Measurements from ENCODE around the gene BARHL1.

DNA sequence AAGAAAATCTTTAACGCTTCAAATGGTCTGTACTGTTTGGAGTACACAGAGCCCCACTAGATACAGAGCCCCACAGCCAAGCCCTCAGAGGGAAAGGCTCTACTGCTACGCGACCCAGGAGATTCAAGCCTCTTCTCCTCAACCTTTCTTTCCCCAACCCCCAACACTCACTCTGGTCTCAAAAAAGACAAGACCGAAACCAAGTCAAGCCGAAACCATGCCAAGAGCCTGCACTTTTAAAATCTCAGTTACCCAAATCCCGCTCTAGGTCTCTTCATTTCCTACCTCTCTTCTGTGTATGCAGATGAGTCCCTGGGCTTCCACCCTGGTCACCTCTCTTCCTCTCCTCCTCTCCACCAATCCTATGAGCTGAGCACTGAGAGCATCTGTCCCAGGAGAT lies 31.9 kb downstream of the BARHL1 start:
- TF ChIP-seq, protein P1, sequence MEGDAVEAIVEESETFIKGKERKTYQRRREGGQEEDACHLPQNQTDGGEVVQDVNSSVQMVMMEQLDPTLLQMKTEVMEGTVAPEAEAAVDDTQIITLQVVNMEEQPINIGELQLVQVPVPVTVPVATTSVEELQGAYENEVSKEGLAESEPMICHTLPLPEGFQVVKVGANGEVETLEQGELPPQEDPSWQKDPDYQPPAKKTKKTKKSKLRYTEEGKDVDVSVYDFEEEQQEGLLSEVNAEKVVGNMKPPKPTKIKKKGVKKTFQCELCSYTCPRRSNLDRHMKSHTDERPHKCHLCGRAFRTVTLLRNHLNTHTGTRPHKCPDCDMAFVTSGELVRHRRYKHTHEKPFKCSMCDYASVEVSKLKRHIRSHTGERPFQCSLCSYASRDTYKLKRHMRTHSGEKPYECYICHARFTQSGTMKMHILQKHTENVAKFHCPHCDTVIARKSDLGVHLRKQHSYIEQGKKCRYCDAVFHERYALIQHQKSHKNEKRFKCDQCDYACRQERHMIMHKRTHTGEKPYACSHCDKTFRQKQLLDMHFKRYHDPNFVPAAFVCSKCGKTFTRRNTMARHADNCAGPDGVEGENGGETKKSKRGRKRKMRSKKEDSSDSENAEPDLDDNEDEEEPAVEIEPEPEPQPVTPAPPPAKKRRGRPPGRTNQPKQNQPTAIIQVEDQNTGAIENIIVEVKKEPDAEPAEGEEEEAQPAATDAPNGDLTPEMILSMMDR (IDR thresholded peaks at IDR 0.05) = no peak
- TF ChIP-seq POLR2A (IDR thresholded peaks at IDR 0.05; ENCODE audit: low read depth) (no peak), POLR2AphosphoS5 (IDR thresholded peaks at IDR 0.05) (no peak)
